ENCODE measurements around the gene CDK8.

- TF ChIP-seq, protein P1, sequence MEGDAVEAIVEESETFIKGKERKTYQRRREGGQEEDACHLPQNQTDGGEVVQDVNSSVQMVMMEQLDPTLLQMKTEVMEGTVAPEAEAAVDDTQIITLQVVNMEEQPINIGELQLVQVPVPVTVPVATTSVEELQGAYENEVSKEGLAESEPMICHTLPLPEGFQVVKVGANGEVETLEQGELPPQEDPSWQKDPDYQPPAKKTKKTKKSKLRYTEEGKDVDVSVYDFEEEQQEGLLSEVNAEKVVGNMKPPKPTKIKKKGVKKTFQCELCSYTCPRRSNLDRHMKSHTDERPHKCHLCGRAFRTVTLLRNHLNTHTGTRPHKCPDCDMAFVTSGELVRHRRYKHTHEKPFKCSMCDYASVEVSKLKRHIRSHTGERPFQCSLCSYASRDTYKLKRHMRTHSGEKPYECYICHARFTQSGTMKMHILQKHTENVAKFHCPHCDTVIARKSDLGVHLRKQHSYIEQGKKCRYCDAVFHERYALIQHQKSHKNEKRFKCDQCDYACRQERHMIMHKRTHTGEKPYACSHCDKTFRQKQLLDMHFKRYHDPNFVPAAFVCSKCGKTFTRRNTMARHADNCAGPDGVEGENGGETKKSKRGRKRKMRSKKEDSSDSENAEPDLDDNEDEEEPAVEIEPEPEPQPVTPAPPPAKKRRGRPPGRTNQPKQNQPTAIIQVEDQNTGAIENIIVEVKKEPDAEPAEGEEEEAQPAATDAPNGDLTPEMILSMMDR (IDR thresholded peaks at IDR 0.05 in 4 of 5, conservative IDR thresholded peaks at IDR 0.05 in 1 of 5), result no peak
- no peak for TF ChIP-seq POLR2A (IDR thresholded peaks at IDR 0.05)
These were observed 95.0 kb downstream of the CDK8 start for GRCh38 chr13:26348966-26349365.
